Thyroid gland (tissue), 4 donors: ENCODE results near the gene BACH2.

Experiments used
- POLR2A ChIP-seq, 2 donors: fragments of 450-650 bp; IDR thresholded peaks; one replicate each; pipeline ENCODE4 v1.6.1; 2017; ENCODE audit warnings: antibody characterized with exemption in 2 of 2, mild to moderate bottlenecking in 2 of 2, moderate library complexity in 1 of 2
- TF ChIP-seq, protein P1 (sequence below), 6 experiments: fragments of 200-600 bp in 3 of 6; fragments of 450-650 bp in 3 of 6; sonication (generic) in 3 of 6; IDR thresholded peaks; one replicate each; pipeline ENCODE4 v1.5.1; 2016 to 2019; ENCODE audit warnings: antibody characterized with exemption in 6 of 6, mild to moderate bottlenecking in 2 of 6, inconsistent platforms in 1 of 6, moderate library complexity in 1 of 6

DNA sequence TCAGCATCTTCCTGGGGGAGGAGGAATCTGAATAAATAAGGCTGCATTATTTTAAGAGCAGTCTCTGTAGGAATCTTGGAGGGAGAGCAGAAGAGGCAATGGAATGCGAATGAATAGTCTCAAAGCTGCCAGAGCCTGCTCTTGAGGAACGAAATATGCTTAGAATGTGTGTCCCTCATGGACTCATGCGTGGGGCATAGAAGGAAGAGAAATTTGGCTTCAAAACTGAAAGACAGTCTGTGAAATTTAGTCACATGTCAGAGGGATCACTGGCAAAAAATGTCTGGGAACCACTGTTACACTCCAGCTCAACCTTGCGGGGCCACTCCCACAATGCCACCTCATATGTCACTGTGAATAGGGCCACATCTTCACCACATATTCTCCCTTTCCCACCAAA lies 306.9 kb downstream of the BACH2 start:
- TF ChIP-seq, protein P1, sequence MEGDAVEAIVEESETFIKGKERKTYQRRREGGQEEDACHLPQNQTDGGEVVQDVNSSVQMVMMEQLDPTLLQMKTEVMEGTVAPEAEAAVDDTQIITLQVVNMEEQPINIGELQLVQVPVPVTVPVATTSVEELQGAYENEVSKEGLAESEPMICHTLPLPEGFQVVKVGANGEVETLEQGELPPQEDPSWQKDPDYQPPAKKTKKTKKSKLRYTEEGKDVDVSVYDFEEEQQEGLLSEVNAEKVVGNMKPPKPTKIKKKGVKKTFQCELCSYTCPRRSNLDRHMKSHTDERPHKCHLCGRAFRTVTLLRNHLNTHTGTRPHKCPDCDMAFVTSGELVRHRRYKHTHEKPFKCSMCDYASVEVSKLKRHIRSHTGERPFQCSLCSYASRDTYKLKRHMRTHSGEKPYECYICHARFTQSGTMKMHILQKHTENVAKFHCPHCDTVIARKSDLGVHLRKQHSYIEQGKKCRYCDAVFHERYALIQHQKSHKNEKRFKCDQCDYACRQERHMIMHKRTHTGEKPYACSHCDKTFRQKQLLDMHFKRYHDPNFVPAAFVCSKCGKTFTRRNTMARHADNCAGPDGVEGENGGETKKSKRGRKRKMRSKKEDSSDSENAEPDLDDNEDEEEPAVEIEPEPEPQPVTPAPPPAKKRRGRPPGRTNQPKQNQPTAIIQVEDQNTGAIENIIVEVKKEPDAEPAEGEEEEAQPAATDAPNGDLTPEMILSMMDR (IDR thresholded peaks at IDR 0.05) = no peak
- TF ChIP-seq POLR2A (IDR thresholded peaks at IDR 0.05) = no peak
